Upper lobe of left lung (tissue), 4 donors: ENCODE data around the gene GFER.

Experiments used
- CTCF ChIP-seq, 6 experiments: fragments of 450-650 bp in 4 of 6; fragments of 200-600 bp in 2 of 6; sonication (generic) in 2 of 6; IDR thresholded peaks; one replicate each; pipeline ENCODE4 v1.5.1; 2016 to 2019; ENCODE audit warnings: antibody characterized with exemption in 6 of 6
- POLR2A ChIP-seq, 4 donors: fragments of 450-650 bp; IDR thresholded peaks; one replicate each; pipeline ENCODE4 v1.5.1; 2016 to 2017; ENCODE audit warnings: antibody characterized with exemption in 4 of 4, mild to moderate bottlenecking in 2 of 4
- POLR2AphosphoS5 ChIP-seq, 2 donors: sonication (generic); formaldehyde crosslinking; IDR thresholded peaks; one replicate each; pipeline ENCODE4 v1.5.1; 2017; ENCODE audit warnings: antibody characterized with exemption in 2 of 2

- TF ChIP-seq POLR2AphosphoS5 (IDR thresholded peaks at IDR 0.05): no peak
- no peak for TF ChIP-seq CTCF (IDR thresholded peaks at IDR 0.05)
- no peak for TF ChIP-seq POLR2A (IDR thresholded peaks at IDR 0.05)
These were observed 14.4 kb downstream of the GFER start for GRCh38 chr16:1998360-1998835.
